Liver (tissue), 9 donors: Measurements from ENCODE around the gene HES3. TPM values are rescaled to one million over a fixed set of nuclear protein-coding genes. Genes with fewer than 3 reads are reported as not detected.
A peak's percentile ranks its signal among the peaks of the same experiment; 100 is the strongest.

ENCODE experiments used
- DNase-seq: peaks from one replicate; pipeline ENCODE4 v3.0.0-alpha.2; 2017; ENCODE audit warnings: low spot score
- H3K27ac ChIP-seq, 2 donors: one replicate each; pipeline ENCODE4 v1.7.0; 2013; ENCODE audit warnings: inconsistent platforms in 2 of 2, low read length in 2 of 2, control low read depth in 1 of 2, low read depth in 1 of 2, mild to moderate bottlenecking in 1 of 2
- H3K27me3 ChIP-seq, 4 donors: one replicate each; pipeline versions ENCODE4 v1.6.1 to v1.7.0; 2013; ENCODE audit warnings: low read length in 3 of 4, inconsistent platforms in 1 of 4, mild to moderate bottlenecking in 1 of 4, moderate library complexity in 1 of 4; ENCODE audit not compliant: control insufficient read depth in 4 of 4, insufficient read depth in 4 of 4
- H3K36me3 ChIP-seq, 4 donors: one replicate each; pipeline versions ENCODE4 v1.6.1 to v1.7.0; 2013; ENCODE audit warnings: low read length in 3 of 4, mild to moderate bottlenecking in 3 of 4, low read depth in 1 of 4, moderate library complexity in 1 of 4; ENCODE audit not compliant: control insufficient read depth in 4 of 4, insufficient read depth in 3 of 4
- H3K4me1 ChIP-seq, 4 donors: one replicate each; pipeline versions ENCODE4 v1.6.1 to v1.7.0; 2013; ENCODE audit warnings: low read length in 3 of 4, mild to moderate bottlenecking in 3 of 4, moderate library complexity in 1 of 4; ENCODE audit not compliant: control insufficient read depth in 4 of 4, insufficient read depth in 4 of 4
- H3K4me3 ChIP-seq, 3 donors: one replicate each; pipeline versions ENCODE4 v1.6.1 to v1.7.0; 2013; ENCODE audit warnings: low read length in 3 of 3, control low read depth in 1 of 3, low read depth in 1 of 3, mild to moderate bottlenecking in 1 of 3
- H3K9ac ChIP-seq, 2 donors: one replicate each; pipeline ENCODE4 v1.7.0; 2013; ENCODE audit warnings: low read length in 2 of 2, mild to moderate bottlenecking in 2 of 2, moderate library complexity in 2 of 2, control low read depth in 1 of 2, low read depth in 1 of 2
- H3K9me3 ChIP-seq, 4 donors: one replicate each; pipeline versions ENCODE4 v1.6.1 to v1.7.0; 2013; ENCODE audit warnings: low read length in 3 of 4; ENCODE audit not compliant: control insufficient read depth in 4 of 4
- ATF3 ChIP-seq: IDR thresholded peaks from 2 replicates; pipeline ENCODE4 v1.6.1; 2016; ENCODE audit warnings: antibody characterized with exemption
- FOXA1 ChIP-seq: IDR thresholded peaks from 2 replicates; pipeline ENCODE4 v1.6.1; 2016; ENCODE audit warnings: antibody characterized with exemption
- FOXA2 ChIP-seq: IDR thresholded peaks from 2 replicates; pipeline ENCODE4 v1.6.1; 2016; ENCODE audit warnings: antibody characterized with exemption
- GABPA ChIP-seq, 2 donors: IDR thresholded peaks in 1 of 2; conservative IDR thresholded peaks in 1 of 2; 2 replicates each; pipeline ENCODE4 v1.6.1; 2016; ENCODE audit warnings: antibody characterized with exemption in 2 of 2, mild to moderate bottlenecking in 1 of 2, moderate library complexity in 1 of 2
- HNF4A ChIP-seq, 2 donors: conservative IDR thresholded peaks; 2 replicates each; pipeline ENCODE4 v1.6.1; 2016; ENCODE audit warnings: antibody characterized with exemption in 2 of 2, mild to moderate bottlenecking in 2 of 2
- HNF4G ChIP-seq: IDR thresholded peaks from 2 replicates; pipeline ENCODE4 v1.6.1; 2016; ENCODE audit warnings: antibody characterized with exemption
- JUND ChIP-seq, 2 donors: IDR thresholded peaks; 2 replicates each; pipeline ENCODE4 v1.6.1; 2016; ENCODE audit warnings: antibody characterized with exemption in 2 of 2
- MAX ChIP-seq: IDR thresholded peaks from 2 replicates; pipeline ENCODE4 v1.6.1; 2016; ENCODE audit warnings: antibody characterized with exemption
- NR2F2 ChIP-seq: IDR thresholded peaks from 2 replicates; pipeline ENCODE4 v1.6.1; 2016; ENCODE audit warnings: antibody characterized with exemption
- RAD21 ChIP-seq, 2 donors: IDR thresholded peaks; 2 replicates each; pipeline ENCODE4 v1.6.1; 2016; ENCODE audit warnings: antibody characterized with exemption in 2 of 2, mild to moderate bottlenecking in 2 of 2
- REST ChIP-seq: IDR thresholded peaks from 2 replicates; pipeline ENCODE4 v1.6.1; 2016; ENCODE audit warnings: antibody characterized with exemption, mild to moderate bottlenecking
- RXRA ChIP-seq, 2 donors: IDR thresholded peaks; 2 replicates each; pipeline ENCODE4 v1.6.1; 2017 to 2018; ENCODE audit warnings: antibody characterized with exemption in 2 of 2, mild to moderate bottlenecking in 1 of 2
- SP1 ChIP-seq: IDR thresholded peaks from 2 replicates; pipeline ENCODE4 v1.6.1; 2018; ENCODE audit warnings: antibody characterized with exemption, mild to moderate bottlenecking
- TAF1 ChIP-seq: conservative IDR thresholded peaks from 2 replicates; pipeline ENCODE4 v1.6.1; 2016; ENCODE audit warnings: antibody characterized with exemption, mild to moderate bottlenecking
- YY1 ChIP-seq: IDR thresholded peaks from 2 replicates; pipeline ENCODE4 v1.6.1; 2016; ENCODE audit warnings: antibody characterized with exemption, mild to moderate bottlenecking
- ZBTB33 ChIP-seq: IDR thresholded peaks from 2 replicates; pipeline ENCODE4 v1.6.1; 2016; ENCODE audit warnings: antibody characterized with exemption
- WGBS: extraction: QIAGEN DNeasy Blood & Tissue Kit; methylation state at CpG from one replicate; pipeline ENCODE4 v1.1.7; 2013; 5-methylcytosine and 5-hydroxymethylcytosine counted together
- polyA plus RNA-seq, 2 donors: library from polyadenylated mRNA; stranded (reverse) in 1 of 2; unstranded in 1 of 2; fragments of 200-250 nt in 1 of 2; fragments of >200 nt in 1 of 2; fragmentation: Nextera tagmentation in 1 of 2; extraction: Ambion mirVana in 1 of 2; gene quantifications; one replicate each; pipeline versions ENCODE4 v1.2.1 to v1.2.3, GENCODE V29; 2013 to 2015
- total RNA-seq, 2 donors: library from RNA; depleted of rRNA; stranded (reverse); fragments of >200 nt; gene quantifications; one replicate each; pipeline ENCODE4 v1.2.3, GENCODE V29; 2014
- donor health status: healthy.
- donor health status: healthy.
- donor health status: healthy.
- donor health status: healthy.
- donor health status: healthy.

Gene HES3
- total and polyA plus RNA-seq, 4 donors: not detected

- no peak for DNase-seq
- TF ChIP-seq FOXA1: no peak
- no peak for TF ChIP-seq ATF3
- TF ChIP-seq MAX: no peak
- TF ChIP-seq FOXA2: no peak
- TF ChIP-seq YY1: no peak
- TF ChIP-seq NR2F2: no peak
- no peak for TF ChIP-seq HNF4G
- no peak for TF ChIP-seq ZBTB33
- TF ChIP-seq GABPA (IDR thresholded peaks at IDR 0.05 in 1 of 2, conservative IDR thresholded peaks at IDR 0.05 in 1 of 2): no peak
- TF ChIP-seq REST: no peak
- TF ChIP-seq JUND (IDR thresholded peaks at IDR 0.05): no peak
- TF ChIP-seq HNF4A (conservative IDR thresholded peaks at IDR 0.05): no peak
- peaks cover 0 to 9% (median 2%) of the 10 kb centered on the region in 4 donors for H3K27me3 ChIP-seq
- peak overlapping the region in 1 of 3 donors; percentile 4 for H3K4me3 ChIP-seq
- H3K36me3 ChIP-seq: no peaks in the 10 kb centered on the region
- WGBS: 13% methylated on average over 71 of the region's 71 CpGs
- H3K4me1 ChIP-seq: peaks cover 0 to 31% (median 12%) of the 10 kb centered on the region in 4 donors
- H3K27ac ChIP-seq: no peak overlapping the region
- H3K9ac ChIP-seq: no peak overlapping the region
- no peaks in the 10 kb centered on the region for H3K9me3 ChIP-seq
These were observed 6.0 kb downstream of the HES3 start for GRCh38 chr1:6249739-6250689.

GRCh38 chr1:6251233-6251632 is 7.3 kb downstream of the HES3 start:
- no peak overlapping the region for H3K9ac ChIP-seq
- DNase-seq: no peak
- H3K27ac ChIP-seq: no peak overlapping the region
- H3K4me1 ChIP-seq: peaks cover 0 to 23% (median 8%) of the 10 kb centered on the region in 4 donors
- H3K36me3 ChIP-seq: no peaks in the 10 kb centered on the region
- 92% methylated on average over 19 of the region's 19 CpGs for WGBS
- no peak for TF ChIP-seq RXRA (IDR thresholded peaks at IDR 0.05)
- no peak for TF ChIP-seq SP1
- no peak for TF ChIP-seq YY1
- TF ChIP-seq ATF3: no peak
- TF ChIP-seq JUND (IDR thresholded peaks at IDR 0.05): no peak
- TF ChIP-seq MAX: no peak
- no peak for TF ChIP-seq FOXA2
- no peak for TF ChIP-seq NR2F2
- no peak for TF ChIP-seq FOXA1
- no peak for TF ChIP-seq REST
- TF ChIP-seq GABPA (IDR thresholded peaks at IDR 0.05 in 1 of 2, conservative IDR thresholded peaks at IDR 0.05 in 1 of 2): no peak
- no peak for TF ChIP-seq RAD21 (IDR thresholded peaks at IDR 0.05)
- TF ChIP-seq TAF1: no peak
- TF ChIP-seq HNF4G: no peak
- no peak for TF ChIP-seq HNF4A (conservative IDR thresholded peaks at IDR 0.05)
- H3K27me3 ChIP-seq: peaks cover 0 to 6% (median 2%) of the 10 kb centered on the region in 4 donors
- H3K4me3 ChIP-seq: no peak overlapping the region
- H3K9me3 ChIP-seq: no peaks in the 10 kb centered on the region
